Esophagus squamous epithelium (tissue), 5 donors: ENCODE measurements around the gene ARFGAP3. TPM values are rescaled to one million over a fixed set of nuclear protein-coding genes. Genes with fewer than 3 reads are reported as not detected.

Source experiments
- DNase-seq: peaks from one replicate; lab custom pipeline; 2025; lab: John Stamatoyannopoulos, UW
- H3K27ac ChIP-seq, 4 donors: fragments of 200-600 bp; sonication (generic); one replicate each; pipeline ENCODE4 v1.5.1; 2016 to 2019; ENCODE audit warnings: mild to moderate bottlenecking in 1 of 4
- H3K27me3 ChIP-seq, 4 donors: fragments of 200-600 bp; sonication (generic); 1 replicate in 3 of 4; 2 replicates in 1 of 4; pipeline versions ENCODE4 v1.5.1 to v1.6.0; 2017 to 2021; ENCODE audit warnings: antibody characterized with exemption in 1 of 4
- H3K36me3 ChIP-seq, 3 donors: fragments of 200-600 bp; sonication (generic); one replicate each; pipeline ENCODE4 v1.5.1; 2016 to 2019
- H3K4me1 ChIP-seq, 3 donors: fragments of 200-600 bp; sonication (generic); one replicate each; pipeline ENCODE4 v1.5.1; 2017 to 2019
- H3K4me3 ChIP-seq, 4 donors: fragments of 200-600 bp; sonication (generic); 1 replicate in 3 of 4; 2 replicates in 1 of 4; pipeline ENCODE4 v1.5.1; 2016 to 2019; ENCODE audit warnings: mild to moderate bottlenecking in 2 of 4, moderate library complexity in 1 of 4
- H3K9me3 ChIP-seq, 3 donors: fragments of 200-600 bp; sonication (generic); one replicate each; pipeline ENCODE4 v1.5.1; 2016 to 2019
- CTCF ChIP-seq, 6 experiments: fragments of 450-650 bp in 4 of 6; fragments of 200-600 bp in 2 of 6; sonication (generic) in 2 of 6; IDR thresholded peaks; one replicate each; pipeline ENCODE4 v1.5.1; 2016 to 2019; ENCODE audit warnings: antibody characterized with exemption in 6 of 6, mild to moderate bottlenecking in 4 of 6, moderate library complexity in 4 of 6
- POLR2A ChIP-seq, 4 donors: fragments of 450-650 bp; IDR thresholded peaks; one replicate each; pipeline ENCODE4 v1.6.1; 2017; ENCODE audit warnings: antibody characterized with exemption in 4 of 4, mild to moderate bottlenecking in 4 of 4, moderate library complexity in 3 of 4
- WGBS, 2 donors: methylation state at CpG; one replicate each; pipeline ENCODE4 v1.1.5; 2018; 5-methylcytosine and 5-hydroxymethylcytosine counted together
- intact Hi-C: fragments of 100-400 bp; cut with DNase I; formaldehyde crosslinking; loops from one replicate; pipeline ENCODE4 v1.15.0; 2022
- total RNA-seq, 4 donors: library from RNA; depleted of rRNA; stranded (reverse); fragments of >200 nt; gene quantifications; one replicate each; pipeline ENCODE4 v1.1.0, GENCODE V29; 2016
- donor health status: DM: yes; HTN: yes; CAD: no.

The ARFGAP3 gene
- total RNA-seq, 4 donors from 2014 or later: 27.3 to 35.1 (median 30.5) TPM

DNA sequence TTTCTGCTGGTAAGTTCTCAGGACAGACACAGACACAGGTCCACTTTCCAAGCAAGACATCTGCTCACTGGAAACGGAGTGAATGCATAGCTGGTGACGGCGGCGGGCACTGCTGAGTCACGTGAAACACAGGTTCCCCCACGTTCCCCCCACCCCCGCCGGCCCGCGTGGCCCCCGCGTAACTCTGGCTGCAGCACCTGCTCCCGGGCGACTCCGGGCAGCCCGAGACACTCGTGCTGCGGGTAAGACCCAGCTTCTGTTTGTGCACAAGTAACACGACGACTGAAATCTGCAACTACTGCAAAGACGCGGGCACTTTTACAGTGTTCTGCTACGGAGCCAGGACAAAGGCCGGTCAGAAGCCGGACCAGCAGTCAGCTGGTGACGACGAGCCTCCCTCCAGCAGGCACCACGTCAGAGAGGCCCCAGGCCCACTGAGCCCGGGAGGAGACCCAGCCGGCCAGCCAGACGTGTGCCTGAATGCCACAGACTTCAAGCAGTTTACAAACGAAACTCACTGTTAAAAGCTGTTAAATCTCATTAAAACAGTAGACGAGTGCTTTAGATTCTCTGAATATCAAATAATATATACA, 12.9 kb upstream of the ARFGAP3 start:
- no peak for DNase-seq
- no peaks in the 10 kb centered on the region for H3K27me3 ChIP-seq
- WGBS, 2 donors: 67 to 76% methylated on average over 8 to 12 of the region's 33 CpGs
- no peak overlapping the region for H3K27ac ChIP-seq
- peaks cover 11 to 27% (median 12%) of the 10 kb centered on the region in 3 donors for H3K4me1 ChIP-seq
- peaks cover 4 to 62% (median 7%) of the 10 kb centered on the region in 3 donors for H3K36me3 ChIP-seq
- H3K4me3 ChIP-seq: no peak overlapping the region
- H3K9me3 ChIP-seq: no peaks in the 10 kb centered on the region
- TF ChIP-seq CTCF (IDR thresholded peaks at IDR 0.05): no peak
- TF ChIP-seq POLR2A (IDR thresholded peaks at IDR 0.05): no peak
- intact Hi-C loops: loop anchor here (5.0 kb wide), 1 partner anchor 217 kb away; the partner anchor contains the start of gene TTLL1

- intact Hi-C loops: no loop called here
- H3K27me3 ChIP-seq: no peaks in the 10 kb centered on the region
- no peak overlapping the region for H3K4me3 ChIP-seq
- WGBS, 2 donors: 83% methylated on average over 7 to 8 of the region's 8 CpGs
- peak overlapping the region in 2 of 4 donors; percentile 48 to 53 for H3K27ac ChIP-seq
- peaks cover 3 to 57% (median 7%) of the 10 kb centered on the region in 3 donors for H3K36me3 ChIP-seq
- peaks cover 11 to 27% (median 12%) of the 10 kb centered on the region in 3 donors for H3K4me1 ChIP-seq
- no peak for TF ChIP-seq CTCF (IDR thresholded peaks at IDR 0.05)
- TF ChIP-seq POLR2A (IDR thresholded peaks at IDR 0.05): no peak
- DNase-seq: no peak
- no peaks in the 10 kb centered on the region for H3K9me3 ChIP-seq
Observed at GRCh38 chr22:42869463-42869862, 12.4 kb upstream of the ARFGAP3 start.

GRCh38 chr22:42868751-42869251, 11.7 kb upstream of the ARFGAP3 start:
- no peak for DNase-seq
- WGBS, 2 donors: 27 to 58% methylated on average over 5 to 9 of the region's 16 CpGs
- Histone ChIP-seq H3K9me3 (no peaks in the 10 kb centered on the region), H3K36me3 (peaks cover 0 to 50% (median 7%) of the 10 kb centered on the region in 3 donors), H3K4me1 (peaks cover 11 to 27% (median 12%) of the 10 kb centered on the region in 3 donors), H3K27me3 (no peaks in the 10 kb centered on the region), H3K27ac (peak overlapping the region; percentile 14 to 53 (median 44)), H3K4me3 (no peak overlapping the region)
- no peak for TF ChIP-seq CTCF (IDR thresholded peaks at IDR 0.05)
- TF ChIP-seq POLR2A (IDR thresholded peaks at IDR 0.05): no peak
- intact Hi-C loops: no loop called here

DNA sequence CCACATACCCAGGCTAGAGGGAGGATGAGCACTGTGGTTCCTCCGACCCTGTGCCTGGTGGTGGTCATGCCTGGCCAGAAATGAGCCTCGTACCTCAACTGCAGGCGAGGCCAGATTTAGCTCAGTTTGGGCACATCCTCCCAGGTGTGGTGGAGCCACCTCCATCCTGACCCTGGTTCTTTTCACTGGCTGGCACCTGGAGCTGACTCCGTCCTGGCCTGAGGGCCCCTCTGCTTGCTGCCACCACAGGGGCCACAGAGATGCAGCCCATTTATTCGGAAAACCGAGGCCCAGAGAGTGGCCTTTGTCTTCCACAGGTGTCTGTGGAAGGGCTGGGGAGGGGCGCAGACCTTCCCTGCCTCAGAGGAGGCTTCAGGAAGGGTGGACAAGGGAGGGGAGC, 9.0 kb upstream of the ARFGAP3 start:
- no peak for TF ChIP-seq CTCF (IDR thresholded peaks at IDR 0.05)
- no peak for TF ChIP-seq POLR2A (IDR thresholded peaks at IDR 0.05)
- no peaks in the 10 kb centered on the region for H3K27me3 ChIP-seq
- H3K36me3 ChIP-seq: peaks cover 0 to 23% (median 7%) of the 10 kb centered on the region in 3 donors
- H3K4me3 ChIP-seq: no peak overlapping the region
- H3K4me1 ChIP-seq: peaks cover 11 to 32% (median 12%) of the 10 kb centered on the region in 3 donors
- no peak overlapping the region for H3K27ac ChIP-seq
- WGBS, 2 donors: 98% methylated on average over 5 to 6 of the region's 7 CpGs
- no peaks in the 10 kb centered on the region for H3K9me3 ChIP-seq
- intact Hi-C loops: no loop called here
- no peak for DNase-seq

DNA sequence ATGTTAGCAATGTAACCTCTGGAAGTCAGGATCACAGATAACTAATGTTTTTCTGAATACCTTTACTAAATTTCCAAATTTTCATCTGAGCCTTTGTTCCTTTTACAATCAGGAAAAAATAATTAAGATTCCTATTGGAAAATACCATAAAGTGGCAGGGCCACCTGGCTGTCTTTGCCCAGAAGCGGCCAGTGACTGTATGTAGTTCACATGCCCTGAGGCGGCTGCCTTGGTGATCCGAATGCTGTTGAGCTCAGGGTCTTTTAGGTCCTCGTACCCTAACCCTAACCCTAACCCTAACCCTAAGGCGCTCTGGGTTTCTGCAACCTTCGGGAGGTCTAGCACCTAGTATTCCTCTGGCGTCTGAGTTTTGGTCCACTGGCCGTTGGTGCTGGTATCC, 8.5 kb upstream of the ARFGAP3 start:
- Histone ChIP-seq H3K36me3 (peaks cover 0 to 17% (median 2%) of the 10 kb centered on the region in 3 donors), H3K4me1 (peaks cover 11 to 37% (median 12%) of the 10 kb centered on the region in 3 donors), H3K27me3 (no peaks in the 10 kb centered on the region), H3K27ac (no peak overlapping the region), H3K4me3 (no peak overlapping the region), H3K9me3 (no peaks in the 10 kb centered on the region)
- intact Hi-C loops: no loop called here
- 79 to 97% methylated on average over 7 to 8 of the region's 8 CpGs for WGBS, 2 donors
- DNase-seq: no peak
- TF ChIP-seq POLR2A (IDR thresholded peaks at IDR 0.05) (no peak), CTCF (IDR thresholded peaks at IDR 0.05) (no peak)
